Peyer's patch (tissue), 4 donors: ENCODE results near the gene SCYL1.

Experiments used
- CTCF ChIP-seq, 6 experiments: fragments of 450-650 bp in 4 of 6; fragments of 200-600 bp in 2 of 6; sonication (generic) in 1 of 6; IDR thresholded peaks; one replicate each; pipeline ENCODE4 v1.5.1; 2017 to 2019; ENCODE audit warnings: antibody characterized with exemption in 6 of 6, mild to moderate bottlenecking in 3 of 6, moderate library complexity in 1 of 6
- POLR2A ChIP-seq, 2 donors: fragments of 450-650 bp; IDR thresholded peaks; one replicate each; pipeline ENCODE4 v1.5.1; 2017; ENCODE audit warnings: antibody characterized with exemption in 2 of 2, mild to moderate bottlenecking in 2 of 2, moderate library complexity in 2 of 2

DNA sequence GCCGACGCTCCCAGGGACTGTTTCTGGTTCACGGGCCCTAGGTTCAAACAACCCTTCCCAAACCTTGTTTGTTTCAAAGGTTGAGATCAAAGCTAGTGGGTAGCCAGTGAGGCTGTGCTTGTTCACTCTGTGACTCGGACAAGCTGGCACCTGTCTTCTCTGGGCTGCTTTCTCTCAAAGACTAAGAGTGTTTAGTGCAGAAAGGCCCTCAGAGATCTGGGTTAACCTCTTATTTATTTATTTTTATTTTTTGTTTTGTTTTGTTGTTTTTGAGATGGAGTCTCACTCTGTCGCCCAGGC is 39.0 kb upstream of the SCYL1 start:
- TF ChIP-seq CTCF (IDR thresholded peaks at IDR 0.05) (no peak), POLR2A (IDR thresholded peaks at IDR 0.05) (no peak)
